Activated CD4-positive, alpha-beta T cell treated with anti-CD3 and anti-CD28 coated beads, Interleukin-2, amount 50 U/mL, for 16 hours (primary cell): Measurements from ENCODE around the gene PLCH2.

ENCODE experiments used
- DNase-seq: peaks from one replicate; pipeline ENCODE4 v3.0.0-alpha.2; 2020

Gene PLCH2

DNA sequence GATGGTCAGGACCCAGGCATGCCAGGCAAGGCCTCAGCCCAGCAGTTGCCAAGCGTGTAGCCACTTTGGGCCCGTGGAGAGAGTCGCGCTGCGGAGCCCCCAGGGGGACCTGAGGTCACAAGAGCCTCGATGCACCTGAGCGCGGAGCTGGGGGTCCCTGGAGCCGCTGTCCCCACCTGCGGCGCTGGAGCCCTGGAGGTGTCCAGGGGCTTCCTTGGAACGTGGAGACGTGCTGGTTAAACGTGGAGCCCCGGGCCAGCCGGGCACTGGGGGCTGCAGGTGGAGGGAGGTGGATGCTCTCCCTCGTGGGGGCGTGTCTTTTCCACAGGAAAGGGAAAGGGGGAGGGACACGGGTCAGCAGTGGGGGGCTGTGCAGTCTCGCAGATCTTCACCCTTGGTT lies 3.1 kb downstream of the PLCH2 start:
- DNase-seq: no peak

DNA sequence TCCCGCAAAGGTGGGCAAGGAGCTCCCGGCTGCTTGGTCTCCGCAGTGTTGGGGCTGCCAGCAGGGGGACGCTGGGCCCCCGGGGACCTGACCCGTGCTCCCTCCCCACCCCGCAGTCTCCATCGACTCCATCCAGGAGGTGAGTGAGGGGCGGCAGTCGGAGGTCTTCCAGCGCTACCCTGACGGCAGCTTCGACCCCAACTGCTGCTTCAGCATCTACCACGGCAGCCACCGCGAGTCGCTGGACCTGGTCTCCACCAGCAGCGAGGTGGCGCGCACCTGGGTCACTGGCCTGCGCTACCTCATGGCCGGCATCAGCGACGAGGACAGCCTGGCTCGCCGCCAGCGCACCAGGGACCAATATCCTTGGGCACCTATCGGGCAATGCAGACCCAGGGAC lies 3.5 kb downstream of the PLCH2 start:
- DNase-seq: no peak

DNA sequence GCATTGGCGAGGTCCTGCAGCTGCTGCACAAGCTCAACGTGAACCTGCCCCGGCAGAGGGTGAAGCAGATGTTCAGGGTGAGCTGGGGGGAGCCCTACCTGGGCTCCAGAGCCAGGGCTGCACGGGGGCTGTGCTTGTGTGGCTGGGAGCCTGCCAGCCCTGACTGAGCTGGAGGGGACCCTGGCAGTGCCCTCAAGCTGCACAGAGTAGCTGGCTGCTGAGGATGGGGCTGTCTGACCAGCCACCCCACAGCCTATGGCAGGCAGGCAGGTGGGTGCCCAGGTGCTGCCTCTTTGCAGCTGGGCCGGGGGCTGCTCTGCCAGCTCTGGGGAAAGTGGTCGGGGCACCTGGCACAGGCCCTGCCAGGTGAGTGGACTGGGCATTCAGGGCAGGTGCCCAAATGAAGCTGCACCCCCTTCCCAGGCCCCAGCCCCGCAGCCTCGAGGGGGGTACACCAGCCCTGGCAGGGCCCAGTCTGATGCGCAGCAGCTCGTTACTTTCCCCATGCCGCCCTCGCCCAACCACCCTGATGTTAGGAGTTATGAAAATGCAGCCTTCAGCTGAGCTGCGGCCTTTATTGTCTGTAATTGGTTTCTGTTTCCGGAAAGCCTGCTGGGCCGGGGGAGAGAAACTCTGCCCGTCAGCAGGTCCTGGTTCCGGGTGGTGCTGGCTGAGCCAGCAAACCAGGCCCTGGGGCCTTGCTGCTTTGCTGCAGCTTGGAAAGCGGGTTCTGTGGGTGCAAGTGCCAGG lies 4.3 kb downstream of the PLCH2 start:
- DNase-seq: no peak

DNA sequence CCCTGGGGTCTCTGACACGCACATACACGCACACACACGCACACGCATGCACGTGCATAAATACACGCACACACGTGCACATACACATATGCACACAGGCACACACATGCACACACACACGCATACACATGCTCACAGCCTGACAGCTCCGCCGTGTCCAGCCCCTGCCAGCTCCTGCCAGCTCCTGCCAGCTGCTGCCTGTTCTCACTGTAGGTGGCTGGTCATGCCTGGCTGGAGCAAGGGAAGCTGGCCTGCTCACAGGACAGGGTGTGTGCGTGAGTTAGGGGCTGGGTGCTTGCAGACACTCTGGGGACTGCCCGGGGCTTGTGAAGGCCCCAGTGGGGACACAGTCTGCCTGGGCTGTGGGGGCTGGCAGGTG lies 4.9 kb downstream of the PLCH2 start:
- no peak for DNase-seq

- no peak for DNase-seq
These were observed 5.8 kb downstream of the PLCH2 start for GRCh38 chr1:2481885-2482284.

DNA sequence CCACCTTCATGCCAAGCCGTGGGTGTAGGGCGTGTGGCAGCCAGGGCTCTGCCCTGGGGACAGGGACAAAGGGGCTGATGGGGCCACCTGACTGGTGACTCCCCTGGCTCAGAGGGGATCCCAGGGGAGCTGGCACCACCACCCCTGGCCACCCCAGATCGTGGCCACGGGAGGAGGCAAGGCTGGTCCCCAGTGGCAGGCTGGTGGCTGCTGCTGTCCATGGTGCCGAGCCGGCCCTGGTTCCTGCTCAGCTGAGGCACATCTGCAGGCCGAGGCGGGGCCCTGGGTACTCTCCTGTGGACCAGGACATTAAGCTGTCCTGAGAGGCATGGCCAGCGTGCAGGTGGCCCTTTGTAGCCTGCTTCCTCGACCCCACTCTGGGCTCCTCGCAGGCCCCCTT lies 6.5 kb downstream of the PLCH2 start:
- no peak for DNase-seq

GRCh38 chr1:2483026-2483425 lies 6.9 kb downstream of the PLCH2 start:
- no peak for DNase-seq

DNA sequence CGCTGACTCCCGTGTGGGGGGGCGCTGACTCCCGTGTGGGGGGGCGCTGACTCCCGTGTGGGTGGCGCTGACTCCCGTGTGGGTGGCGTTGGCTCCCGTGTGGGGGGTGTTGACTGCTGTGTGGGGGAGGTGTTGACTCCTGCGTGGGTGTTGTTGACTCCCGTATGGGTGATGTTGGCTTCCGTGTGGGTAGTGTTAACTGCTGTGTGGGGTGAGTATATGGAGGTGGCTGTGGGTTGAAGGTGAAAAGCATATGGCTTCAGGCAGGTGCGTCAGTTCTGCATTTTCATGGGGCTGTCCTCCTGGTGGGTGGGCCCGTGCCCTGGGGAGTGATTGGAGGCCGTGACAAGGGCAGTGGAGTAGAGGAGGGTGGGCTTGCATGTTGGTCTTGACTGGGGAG lies 7.9 kb downstream of the PLCH2 start:
- no peak for DNase-seq

DNA sequence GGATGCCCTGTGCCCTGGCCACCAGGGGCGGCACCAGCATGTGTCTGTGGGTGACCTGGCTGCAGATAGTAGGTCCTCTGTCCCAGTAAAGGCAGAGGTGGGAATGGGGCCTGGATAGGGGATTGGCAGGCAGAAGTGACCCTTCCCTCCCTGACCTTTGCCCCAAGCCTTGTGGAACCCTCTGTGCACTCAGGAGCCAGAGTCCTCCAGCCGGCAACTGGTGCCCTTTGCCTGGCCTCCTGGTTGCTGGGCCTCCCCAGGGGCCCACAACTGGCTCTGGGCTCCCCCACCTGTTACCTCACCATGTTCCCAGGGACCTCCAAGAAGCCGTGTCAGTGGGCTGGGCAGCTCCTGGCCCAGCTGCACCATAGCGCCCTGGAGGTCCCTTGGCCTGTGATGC lies 10.0 kb downstream of the PLCH2 start:
- DNase-seq: no peak

DNA sequence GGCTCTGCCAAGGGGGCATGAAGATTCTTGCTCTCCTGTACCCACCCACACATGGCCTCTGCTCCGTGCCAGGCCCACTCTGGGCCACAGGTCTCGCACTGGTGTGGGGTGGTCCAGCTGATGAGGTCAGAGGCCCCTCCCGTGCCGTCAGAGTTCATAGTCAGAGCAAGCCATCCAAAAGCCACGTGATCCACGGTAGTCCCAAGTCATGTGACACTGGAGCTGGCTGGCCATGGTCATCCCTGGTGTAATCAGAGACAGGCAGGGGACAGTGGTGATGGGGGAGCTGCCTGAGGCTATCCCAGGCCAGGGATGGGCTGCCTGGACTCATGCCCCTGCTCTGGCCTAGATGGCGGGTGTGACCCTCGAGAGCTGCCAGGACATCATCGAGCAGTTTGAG lies 10.5 kb downstream of the PLCH2 start:
- no peak for DNase-seq

DNA sequence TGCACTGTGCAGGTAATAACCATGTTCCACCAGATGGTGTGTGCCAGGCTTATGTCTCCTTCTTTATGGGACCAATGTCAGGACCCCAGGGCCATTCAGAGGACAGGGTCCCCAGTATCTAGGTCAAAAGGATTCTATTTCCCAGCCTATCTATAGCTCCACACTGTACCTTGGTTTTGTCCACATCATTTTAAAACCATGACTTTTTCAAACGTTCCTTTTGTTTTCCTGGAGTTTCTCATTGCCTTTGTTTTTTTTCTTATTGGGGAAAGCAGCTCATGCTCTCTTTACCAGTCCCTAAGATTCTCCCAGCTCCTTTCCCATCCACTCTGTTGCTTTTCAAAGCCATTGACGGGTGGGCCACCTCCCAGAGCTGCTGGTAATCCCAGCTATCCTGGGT lies 12.6 kb downstream of the PLCH2 start:
- DNase-seq: no peak

DNA sequence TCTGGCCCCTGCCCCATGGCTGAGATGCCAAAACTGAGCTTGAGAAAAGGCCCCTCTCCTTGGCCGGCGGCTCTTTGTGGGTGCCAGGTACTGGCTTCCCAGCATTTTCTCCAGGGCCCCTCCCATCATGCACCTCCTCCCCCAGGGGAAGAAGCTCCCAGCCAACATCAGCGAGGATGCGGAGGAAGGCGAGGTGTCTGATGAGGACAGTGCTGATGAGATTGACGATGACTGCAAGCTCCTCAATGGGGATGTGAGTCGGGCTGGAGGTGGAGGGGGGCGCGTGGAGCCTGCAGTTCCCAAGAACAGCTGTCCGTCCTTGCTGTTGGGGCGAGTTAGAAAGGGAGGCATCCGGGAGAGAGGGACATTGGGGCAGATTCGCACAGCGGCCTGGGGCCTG lies 13.5 kb downstream of the PLCH2 start:
- DNase-seq: no peak

GRCh38 chr1:2492091-2492490 lies 16.0 kb downstream of the PLCH2 start:
- no peak for DNase-seq

DNA sequence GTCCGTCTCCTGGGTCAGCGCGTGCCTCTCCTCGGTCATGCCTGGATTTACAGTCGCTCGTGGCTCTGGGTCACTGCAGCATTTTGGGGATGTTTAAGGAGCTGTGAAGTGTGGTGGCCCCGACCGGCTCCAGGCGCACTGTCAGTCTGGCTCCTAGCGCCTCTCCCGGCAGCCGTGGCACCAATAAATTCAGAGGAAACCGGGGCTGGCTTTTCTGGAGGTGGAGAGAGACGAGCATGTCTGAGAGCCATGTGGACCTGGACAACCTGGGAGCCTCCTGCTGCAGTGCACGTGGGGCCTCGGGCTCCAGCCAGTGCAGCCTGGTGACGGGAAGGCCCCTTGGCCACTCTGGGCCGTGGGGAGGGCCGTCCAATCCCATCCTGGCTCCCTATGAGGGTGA lies 17.1 kb downstream of the PLCH2 start:
- no peak for DNase-seq

GRCh38 chr1:2493691-2494322 lies 17.7 kb downstream of the PLCH2 start:
- no peak for DNase-seq

DNA sequence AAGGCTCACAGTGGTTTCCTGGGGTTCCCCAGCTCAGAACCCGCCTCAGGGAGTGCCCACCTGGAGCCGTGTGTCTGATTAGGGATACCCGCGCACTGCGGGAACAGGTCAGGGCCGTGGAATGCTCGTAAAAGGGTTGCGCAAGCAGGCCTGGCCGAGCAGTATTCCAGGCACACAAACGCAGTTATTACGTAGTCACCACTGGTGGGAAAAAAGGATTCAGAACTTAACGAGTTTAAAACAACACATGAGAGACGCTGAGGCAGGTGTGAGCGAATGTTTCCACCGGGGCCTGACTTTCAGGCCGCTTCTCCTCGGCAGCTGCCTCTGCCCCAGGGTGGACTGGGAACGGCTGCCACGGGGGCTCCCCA lies 18.2 kb downstream of the PLCH2 start:
- no peak for DNase-seq

GRCh38 chr1:2495026-2495425 lies 18.9 kb downstream of the PLCH2 start:
- no peak for DNase-seq

DNA sequence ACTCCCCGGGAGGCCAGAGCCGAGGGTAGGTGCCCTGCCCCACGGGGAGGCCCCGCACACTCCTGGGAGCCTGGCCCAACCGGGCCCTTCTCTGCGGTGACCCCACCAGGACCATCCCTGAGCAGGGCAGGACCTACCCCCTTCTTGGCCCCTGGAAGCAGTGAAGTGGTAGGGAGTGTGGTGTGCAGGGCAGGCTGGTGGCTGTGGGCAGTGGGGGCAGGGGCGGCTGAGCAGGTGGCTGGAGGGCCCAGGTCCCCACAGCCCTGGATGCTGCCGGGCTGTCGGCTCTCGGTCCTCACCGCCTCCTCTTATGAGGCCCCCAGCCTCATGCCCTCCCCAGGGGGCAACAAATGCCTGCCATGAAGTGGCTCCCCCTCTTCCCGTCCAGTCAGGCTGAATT lies 19.5 kb downstream of the PLCH2 start:
- DNase-seq: no peak

DNA sequence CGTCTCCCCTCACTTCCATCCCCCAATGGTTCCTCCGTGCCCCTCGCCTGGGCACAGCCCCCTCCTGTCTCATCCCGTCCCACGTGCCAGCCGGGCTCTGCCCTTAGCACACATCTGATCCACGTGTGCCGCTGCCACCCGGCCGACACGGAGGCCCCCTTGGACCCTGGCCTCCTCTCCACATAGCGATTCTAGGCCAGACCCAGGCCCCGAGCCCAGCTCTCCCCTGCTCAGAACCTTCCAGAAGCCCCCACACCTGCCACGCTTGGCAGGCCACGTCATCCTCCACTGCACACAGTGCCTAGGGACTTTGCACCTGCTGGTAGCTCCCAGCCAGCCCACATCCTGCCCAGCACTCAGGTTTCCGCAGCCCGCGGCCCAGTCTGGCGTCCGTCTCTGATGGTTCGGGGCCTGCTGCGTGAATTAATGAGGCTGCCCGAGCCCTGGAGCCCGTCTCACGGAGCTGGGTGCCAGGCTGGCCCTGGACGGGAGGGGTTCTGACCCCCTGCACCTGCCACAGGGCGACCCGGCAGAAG lies 20.1 kb downstream of the PLCH2 start:
- DNase-seq: no peak

- no peak for DNase-seq
These were observed 20.7 kb downstream of the PLCH2 start for GRCh38 chr1:2496746-2497145.

DNA sequence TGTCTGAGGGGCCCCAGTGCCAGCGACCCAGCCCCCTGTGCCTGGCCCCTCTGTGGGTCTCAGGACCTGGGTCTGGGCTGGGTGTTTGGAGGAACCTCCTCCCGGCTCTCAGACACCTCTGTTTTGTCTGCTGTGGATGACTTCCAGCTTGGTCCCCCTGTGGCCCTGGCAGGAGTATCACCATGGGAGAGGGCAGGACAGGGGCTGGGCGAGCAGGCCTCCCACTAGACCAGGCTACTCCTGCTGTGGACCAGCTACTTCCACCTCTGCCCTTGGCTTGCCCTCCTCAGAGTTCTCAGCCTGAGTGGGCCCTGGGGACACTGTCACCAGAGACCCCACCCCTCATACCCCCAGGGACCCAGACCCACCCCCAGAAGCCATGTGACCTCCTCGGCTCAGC lies 21.8 kb downstream of the PLCH2 start:
- DNase-seq: no peak

DNA sequence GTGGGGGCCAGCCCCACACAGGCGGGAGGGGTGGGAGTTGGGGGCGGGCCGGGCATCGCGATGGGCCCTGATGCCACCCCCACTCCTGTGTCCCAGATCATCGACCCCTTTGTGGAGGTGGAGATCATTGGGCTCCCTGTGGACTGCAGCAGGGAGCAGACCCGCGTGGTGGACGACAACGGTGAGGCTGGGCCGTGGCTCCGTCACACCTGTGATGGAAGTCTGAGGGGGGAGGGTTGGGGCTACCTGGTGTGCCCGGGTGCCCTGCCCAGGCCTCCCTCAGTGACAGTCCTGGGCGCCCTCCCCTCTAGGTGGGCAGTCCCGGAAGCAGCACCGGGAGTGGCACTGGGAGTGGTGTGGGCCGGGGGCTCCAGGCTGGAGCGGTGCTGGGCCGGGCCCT lies 22.6 kb downstream of the PLCH2 start:
- no peak for DNase-seq

GRCh38 chr1:2499260-2499659 lies 23.2 kb downstream of the PLCH2 start:
- no peak for DNase-seq

GRCh38 chr1:2499986-2500596 lies 24.0 kb downstream of the PLCH2 start:
- DNase-seq: peak; percentile 12
